GM12801 (cell line): ENCODE data around the gene KRT81.

ENCODE experiments used
- CTCF ChIP-seq: IDR thresholded peaks from one replicate; pipeline ENCODE4 v1.5.1; 2011; ENCODE audit warnings: control low read depth; ENCODE audit not compliant: insufficient read length; ENCODE audit errors: extremely low read depth

KRT81 gene

GRCh38 chr12:52298677-52299190 is 7.4 kb upstream of the KRT81 start:
- no peak for TF ChIP-seq CTCF

- TF ChIP-seq CTCF: no peak
Measured at GRCh38 chr12:52296572-52297215, 5.4 kb upstream of the KRT81 start.

GRCh38 chr12:52295663-52296062 is 4.3 kb upstream of the KRT81 start:
- no peak for TF ChIP-seq CTCF

- no peak for TF ChIP-seq CTCF
Measured at GRCh38 chr12:52294803-52295202, 3.5 kb upstream of the KRT81 start.

- no peak for TF ChIP-seq CTCF
Measured at GRCh38 chr12:52293926-52294325, 2.6 kb upstream of the KRT81 start.

GRCh38 chr12:52285851-52286530 is 5.3 kb downstream of the KRT81 start:
- no peak for TF ChIP-seq CTCF

GRCh38 chr12:52285172-52285745 is 6.1 kb downstream of the KRT81 start:
- TF ChIP-seq CTCF: no peak
